GM06990 (cell line): Measurements from ENCODE around the gene SLC49A3.

ENCODE experiments used
- DNase-seq: peaks from one replicate; pipeline ENCODE4 v3.0.0-alpha.2; 2011; ENCODE audit not compliant: insufficient read length; ENCODE audit errors: extremely low read depth
- H3K27me3 ChIP-seq: replicated peaks from 2 replicates; pipeline ENCODE4 v1.6.0; 2011; ENCODE audit warnings: low read length; ENCODE audit not compliant: control insufficient read depth, insufficient read depth
- H3K36me3 ChIP-seq: 2 replicates; pipeline ENCODE4 v1.5.1; 2011; ENCODE audit warnings: low read length; ENCODE audit not compliant: control insufficient read depth, insufficient read depth
- H3K4me3 ChIP-seq: replicated peaks from 2 replicates; pipeline ENCODE4 v1.5.1; 2011; ENCODE audit warnings: low read depth, mild to moderate bottlenecking, control low read depth, low read length
- CTCF ChIP-seq: IDR thresholded peaks from 2 replicates; pipeline ENCODE4 v1.5.1; 2011; ENCODE audit warnings: low read length, control low read depth, mild to moderate bottlenecking, inconsistent platforms; ENCODE audit not compliant: insufficient read depth, poor library complexity, severe bottlenecking

SLC49A3 gene

DNA sequence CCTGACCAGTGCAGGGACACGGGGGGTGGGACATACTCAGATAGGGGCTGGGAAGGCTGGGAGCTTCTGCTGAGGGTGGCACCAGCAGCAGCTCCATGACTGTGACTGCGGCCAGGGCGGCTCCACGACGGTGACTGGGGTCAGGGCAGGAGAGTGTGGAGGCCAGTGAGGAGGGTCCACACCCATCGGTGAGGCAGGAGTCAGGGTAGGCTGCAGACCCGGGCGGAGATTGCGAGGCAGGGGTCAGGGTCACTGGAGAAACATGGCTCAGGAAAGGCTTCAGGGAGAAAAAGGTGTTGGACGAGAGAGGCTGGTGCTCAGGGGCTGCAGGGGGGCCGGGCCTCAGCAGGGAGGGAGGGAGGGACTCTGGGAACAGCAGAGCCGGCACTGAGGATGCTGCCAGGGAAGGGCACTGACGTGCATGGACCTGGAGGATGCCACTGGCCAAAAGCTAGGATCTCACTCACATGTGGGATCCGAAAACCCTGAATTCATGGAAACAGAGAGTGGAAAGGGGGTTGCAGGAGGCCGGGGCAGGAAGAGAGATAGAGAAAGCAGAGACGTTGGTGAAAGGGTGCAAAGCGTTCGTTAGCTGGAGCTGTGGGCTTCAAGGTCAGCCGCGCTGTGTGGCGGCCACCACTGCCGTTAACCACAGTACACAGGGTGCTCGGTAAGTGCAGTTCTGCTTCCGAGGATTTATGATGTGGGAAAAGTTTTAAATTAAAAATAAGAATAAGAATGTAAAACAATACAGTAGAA lies 36.9 kb downstream of the SLC49A3 start:
- H3K36me3 ChIP-seq: no peaks in the 10 kb centered on the region
- DNase-seq: no peak
- H3K4me3 ChIP-seq: no peak overlapping the region
- no peaks in the 10 kb centered on the region for H3K27me3 ChIP-seq
- TF ChIP-seq CTCF: no peak

GRCh38 chr4:650951-651883 lies 37.7 kb downstream of the SLC49A3 start:
- Histone ChIP-seq H3K4me3 (no peak overlapping the region), H3K27me3 (no peaks in the 10 kb centered on the region), H3K36me3 (no peaks in the 10 kb centered on the region)
- TF ChIP-seq CTCF: no peak
- no peak for DNase-seq

GRCh38 chr4:650461-650860 lies 38.5 kb downstream of the SLC49A3 start:
- Histone ChIP-seq H3K4me3 (no peak overlapping the region), H3K27me3 (no peaks in the 10 kb centered on the region), H3K36me3 (no peaks in the 10 kb centered on the region)
- DNase-seq: no peak
- TF ChIP-seq CTCF: no peak

DNA sequence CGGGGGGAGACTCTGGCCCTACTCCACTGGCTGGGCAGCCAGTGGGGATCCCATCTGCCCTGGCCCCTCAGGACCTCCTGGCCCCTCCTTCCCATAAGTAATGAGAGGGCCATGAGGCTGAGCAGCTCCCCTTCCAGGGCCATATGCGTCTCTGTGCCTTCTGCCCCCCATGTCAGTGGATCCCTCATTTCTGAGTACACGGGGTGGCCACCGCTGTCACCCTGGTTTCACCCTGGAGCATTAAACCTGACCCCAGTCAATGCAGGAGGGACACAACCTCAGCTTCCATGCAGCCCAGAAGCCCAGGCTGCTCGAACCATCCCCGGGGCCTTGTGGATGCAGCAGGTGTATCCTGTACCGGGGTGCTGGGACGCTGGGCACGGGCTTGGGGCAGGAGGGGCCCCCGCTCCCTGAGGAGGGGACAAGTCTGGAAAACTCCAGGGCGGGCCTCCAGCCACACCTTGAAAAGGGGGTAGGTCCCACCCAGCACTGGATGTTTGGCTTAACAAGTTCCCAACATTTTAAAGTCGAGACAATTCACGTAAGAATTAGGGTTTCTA lies 39.1 kb downstream of the SLC49A3 start:
- no peak for DNase-seq
- H3K4me3 ChIP-seq: no peak overlapping the region
- no peaks in the 10 kb centered on the region for H3K36me3 ChIP-seq
- TF ChIP-seq CTCF: no peak
- H3K27me3 ChIP-seq: no peaks in the 10 kb centered on the region

DNA sequence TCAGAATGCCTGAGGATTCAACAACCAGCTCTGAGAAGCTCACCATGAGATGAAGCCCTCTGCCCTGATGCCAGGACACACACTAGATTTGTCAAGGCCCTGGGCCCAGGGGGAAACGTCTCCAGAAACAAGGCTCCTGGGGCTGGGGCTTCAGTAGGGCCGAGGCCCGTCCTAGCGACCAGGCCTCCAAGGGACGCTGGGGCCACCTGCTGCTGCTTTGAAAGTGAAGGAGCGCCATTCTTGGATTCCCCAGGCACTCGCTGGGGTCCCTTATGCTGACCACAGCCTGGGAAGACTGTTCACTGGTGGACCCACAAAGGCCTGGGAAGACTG lies 39.7 kb downstream of the SLC49A3 start:
- Histone ChIP-seq H3K36me3 (no peaks in the 10 kb centered on the region), H3K27me3 (no peaks in the 10 kb centered on the region)
- no peak for TF ChIP-seq CTCF

More for the DNA sequence above, 39.7 kb downstream of the SLC49A3 start:
- no peak overlapping the region for H3K4me3 ChIP-seq
- no peak for DNase-seq
